Thymus (tissue), 11 donors: ENCODE data around the gene ZNF683. TPM values are rescaled to one million over a fixed set of nuclear protein-coding genes. Genes with fewer than 3 reads are reported as not detected.
"Not testable (repeated sequence)": the region's sequence is repeated elsewhere in the genome, so short reads cannot be mapped to it uniquely, and the experiment has no call there.

Experiments used
- DNase-seq, 9 donors: peaks; one replicate each; pipeline ENCODE4 v3.0.0-alpha.2; 2013; ENCODE audit warnings: low spot score in 9 of 9, low read depth in 6 of 9, missing footprints in 1 of 9
- H3K27ac ChIP-seq, 2 donors: one replicate each; pipeline ENCODE4 v1.5.1; 2013; ENCODE audit warnings: control low read depth in 1 of 2, low read depth in 1 of 2, low read length in 1 of 2, mild to moderate bottlenecking in 1 of 2, moderate library complexity in 1 of 2
- H3K27me3 ChIP-seq, 2 donors: one replicate each; pipeline ENCODE4 v1.5.1; 2013; ENCODE audit warnings: low read length in 1 of 2; ENCODE audit not compliant: control insufficient read depth in 2 of 2, insufficient read depth in 1 of 2
- H3K36me3 ChIP-seq, 2 donors: one replicate each; pipeline ENCODE4 v1.5.1; 2013; ENCODE audit warnings: low read length in 1 of 2, mild to moderate bottlenecking in 1 of 2, moderate library complexity in 1 of 2; ENCODE audit not compliant: control insufficient read depth in 2 of 2, insufficient read depth in 2 of 2
- H3K4me1 ChIP-seq, 2 donors: one replicate each; pipeline ENCODE4 v1.5.1; 2013; ENCODE audit warnings: low read length in 2 of 2; ENCODE audit not compliant: control insufficient read depth in 2 of 2, insufficient read depth in 2 of 2
- H3K4me3 ChIP-seq, 2 donors: one replicate each; pipeline ENCODE4 v1.5.1; 2013; ENCODE audit warnings: low read length in 2 of 2, control low read depth in 1 of 2, mild to moderate bottlenecking in 1 of 2
- H3K9me3 ChIP-seq, 2 donors: one replicate each; pipeline ENCODE4 v1.5.1; 2013; ENCODE audit warnings: low read length in 1 of 2, mild to moderate bottlenecking in 1 of 2; ENCODE audit not compliant: control insufficient read depth in 2 of 2, insufficient read depth in 1 of 2
- WGBS: extraction: QIAGEN DNeasy Blood & Tissue Kit; methylation state at CpG from one replicate; pipeline ENCODE4 v1.1.7; 2013; 5-methylcytosine and 5-hydroxymethylcytosine counted together
- polyA plus RNA-seq: library from polyadenylated mRNA; stranded (reverse); fragments of 200-250 nt; gene quantifications from one replicate; pipeline ENCODE4 v1.2.3, GENCODE V29; 2013
- total RNA-seq: library from RNA; stranded (reverse); fragments of 120-200 nt; gene quantifications from one replicate; pipeline ENCODE4 v1.2.4, GENCODE V29; 2013
- donor health status: healthy.

ZNF683 gene
- total and polyA plus RNA-seq, 2 donors = 0.57 to 2.1 TPM

- H3K27me3 ChIP-seq, H3K27ac ChIP-seq, DNase-seq, H3K4me3 ChIP-seq, H3K36me3 ChIP-seq: not testable (repeated sequence)
- H3K9me3 ChIP-seq = peaks cover 1 to 15% of the 10 kb centered on the region in 2 donors
- H3K4me1 ChIP-seq = peaks cover 42 to 75% of the 10 kb centered on the region in 2 donors
- WGBS = 89% methylated on average over 2 of the region's 2 CpGs
These were observed 1.8 kb upstream of the ZNF683 start for GRCh38 chr1:26374361-26374760.

- no peaks in the 10 kb centered on the region for H3K27me3 ChIP-seq
- H3K27ac ChIP-seq = peak overlapping the region in 1 of 2 donors; percentile 18
- H3K9me3 ChIP-seq = peaks cover 1 to 15% of the 10 kb centered on the region in 2 donors
- 53% methylated on average over 2 of the region's 2 CpGs for WGBS
- no peaks in the 10 kb centered on the region for H3K36me3 ChIP-seq
- DNase-seq = no peak
- H3K4me3 ChIP-seq = no peak overlapping the region
- H3K4me1 ChIP-seq = peaks cover 42 to 70% of the 10 kb centered on the region in 2 donors
These were observed 1.2 kb upstream of the ZNF683 start for GRCh38 chr1:26373789-26374188.

GRCh38 chr1:26373281-26373680 is 731 bp upstream of the ZNF683 start:
- Histone ChIP-seq H3K4me1 (peaks cover 42 to 64% of the 10 kb centered on the region in 2 donors), H3K36me3 (no peaks in the 10 kb centered on the region), H3K4me3 (no peak overlapping the region), H3K27ac (no peak overlapping the region), H3K27me3 (no peaks in the 10 kb centered on the region), H3K9me3 (peaks cover 1 to 15% of the 10 kb centered on the region in 2 donors)
- DNase-seq = peak in 1 of 9 donors; percentile 72
- 69% methylated on average over 4 of the region's 4 CpGs for WGBS

GRCh38 chr1:26372039-26372438 is 511 bp downstream of the ZNF683 start:
- Histone ChIP-seq H3K9me3 (peaks cover 1 to 15% of the 10 kb centered on the region in 2 donors), H3K4me3 (no peak overlapping the region), H3K36me3 (no peaks in the 10 kb centered on the region), H3K27me3 (no peaks in the 10 kb centered on the region), H3K27ac (no peak overlapping the region), H3K4me1 (peaks cover 35 to 56% of the 10 kb centered on the region in 2 donors)
- WGBS = 97% methylated on average over 5 of the region's 5 CpGs
- no peak for DNase-seq

GRCh38 chr1:26370591-26371382 is 1.8 kb downstream of the ZNF683 start:
- WGBS = 48% methylated on average over 6 of the region's 6 CpGs
- no peak overlapping the region for H3K27ac ChIP-seq
- H3K36me3 ChIP-seq = no peaks in the 10 kb centered on the region
- H3K4me1 ChIP-seq = peaks cover 33 to 52% of the 10 kb centered on the region in 2 donors
- DNase-seq = no peak
- no peak overlapping the region for H3K4me3 ChIP-seq
- no peaks in the 10 kb centered on the region for H3K27me3 ChIP-seq
- H3K9me3 ChIP-seq = peaks cover 1 to 15% of the 10 kb centered on the region in 2 donors

- Histone ChIP-seq H3K36me3 (no peaks in the 10 kb centered on the region), H3K4me3 (no peak overlapping the region), H3K4me1 (peaks cover 19 to 36% of the 10 kb centered on the region in 2 donors), H3K9me3 (peaks cover 1 to 15% of the 10 kb centered on the region in 2 donors), H3K27ac (no peak overlapping the region), H3K27me3 (peaks cover 7 to 11% of the 10 kb centered on the region in 2 donors)
- DNase-seq = no peak
- 99% methylated on average over 3 of the region's 3 CpGs for WGBS
These were observed 4.1 kb downstream of the ZNF683 start for GRCh38 chr1:26368486-26368885.

GRCh38 chr1:26368006-26368405 is 4.5 kb downstream of the ZNF683 start:
- DNase-seq = no peak
- H3K27me3 ChIP-seq = peaks cover 7 to 11% of the 10 kb centered on the region in 2 donors
- 94% methylated on average over 4 of the region's 4 CpGs for WGBS
- no peak overlapping the region for H3K4me3 ChIP-seq
- peaks cover 1 to 15% of the 10 kb centered on the region in 2 donors for H3K9me3 ChIP-seq
- no peak overlapping the region for H3K27ac ChIP-seq
- H3K36me3 ChIP-seq = no peaks in the 10 kb centered on the region
- H3K4me1 ChIP-seq = peaks cover 14 to 36% of the 10 kb centered on the region in 2 donors

- Histone ChIP-seq H3K36me3 (no peaks in the 10 kb centered on the region), H3K4me3 (no peak overlapping the region), H3K27me3 (peaks cover 7 to 15% of the 10 kb centered on the region in 2 donors), H3K9me3 (peaks cover 1 to 15% of the 10 kb centered on the region in 2 donors), H3K27ac (no peak overlapping the region), H3K4me1 (peaks cover 9 to 31% of the 10 kb centered on the region in 2 donors)
- 94% methylated on average over 6 of the region's 6 CpGs for WGBS
- no peak for DNase-seq
These were observed 5.1 kb downstream of the ZNF683 start for GRCh38 chr1:26367441-26367840.

GRCh38 chr1:26364956-26365355 is 7.6 kb downstream of the ZNF683 start:
- Histone ChIP-seq H3K9me3 (peaks cover 2 to 5% of the 10 kb centered on the region in 2 donors), H3K4me1 (peaks cover 7 to 20% of the 10 kb centered on the region in 2 donors), H3K27me3 (peaks cover 21 to 40% of the 10 kb centered on the region in 2 donors), H3K4me3 (no peak overlapping the region), H3K27ac (no peak overlapping the region), H3K36me3 (no peaks in the 10 kb centered on the region)
- WGBS = 49% methylated on average over 9 of the region's 9 CpGs
- no peak for DNase-seq
